HG03139 (cell line): Measurements from ENCODE around the gene DOCK1.

Source experiments
- ATAC-seq: cut with Tn5 transposase; IDR thresholded peaks from one replicate; pipeline ENCODE4 v1.9.1; 2021; ENCODE audit not compliant: unreplicated experiment

Gene DOCK1

DNA sequence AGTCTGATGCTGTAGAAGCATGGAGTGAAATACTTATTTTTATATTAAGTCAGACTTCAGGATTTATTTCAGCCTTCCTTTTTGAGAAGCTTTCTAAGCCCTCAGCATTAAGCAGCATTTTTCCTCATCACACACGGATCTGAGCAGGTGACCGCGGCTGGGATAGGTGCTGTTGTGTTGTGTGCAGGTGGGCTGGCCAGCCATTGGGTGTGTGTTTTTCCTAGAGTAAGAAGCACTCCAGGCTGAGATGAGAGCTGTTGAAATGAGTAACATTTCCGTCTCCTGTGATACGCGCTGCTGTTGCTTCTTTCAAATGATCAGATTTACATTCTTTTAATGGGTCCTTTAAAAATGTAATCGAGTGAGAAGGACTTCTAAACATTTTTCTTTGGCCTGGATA, 227.2 kb downstream of the DOCK1 start:
- ATAC-seq: no peak

DNA sequence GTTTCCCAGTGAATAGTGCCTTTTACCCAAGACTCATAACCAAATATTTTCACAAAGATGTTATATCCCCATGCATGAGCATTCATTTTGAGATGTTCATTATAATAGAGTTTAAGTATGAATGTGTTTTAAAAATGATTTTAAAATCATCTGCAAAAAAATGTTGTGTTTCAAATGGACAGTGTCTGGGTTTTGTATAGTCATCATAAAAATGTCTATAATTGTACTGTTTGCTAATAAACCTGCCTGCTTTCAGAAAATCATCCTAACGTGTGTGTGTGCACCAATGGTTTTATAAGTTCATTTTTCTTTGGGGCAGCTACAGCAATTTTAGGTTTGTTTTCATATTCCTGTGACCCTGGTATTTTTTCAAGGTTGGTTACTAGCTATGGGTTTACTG, 228.0 kb downstream of the DOCK1 start:
- no peak for ATAC-seq

DNA sequence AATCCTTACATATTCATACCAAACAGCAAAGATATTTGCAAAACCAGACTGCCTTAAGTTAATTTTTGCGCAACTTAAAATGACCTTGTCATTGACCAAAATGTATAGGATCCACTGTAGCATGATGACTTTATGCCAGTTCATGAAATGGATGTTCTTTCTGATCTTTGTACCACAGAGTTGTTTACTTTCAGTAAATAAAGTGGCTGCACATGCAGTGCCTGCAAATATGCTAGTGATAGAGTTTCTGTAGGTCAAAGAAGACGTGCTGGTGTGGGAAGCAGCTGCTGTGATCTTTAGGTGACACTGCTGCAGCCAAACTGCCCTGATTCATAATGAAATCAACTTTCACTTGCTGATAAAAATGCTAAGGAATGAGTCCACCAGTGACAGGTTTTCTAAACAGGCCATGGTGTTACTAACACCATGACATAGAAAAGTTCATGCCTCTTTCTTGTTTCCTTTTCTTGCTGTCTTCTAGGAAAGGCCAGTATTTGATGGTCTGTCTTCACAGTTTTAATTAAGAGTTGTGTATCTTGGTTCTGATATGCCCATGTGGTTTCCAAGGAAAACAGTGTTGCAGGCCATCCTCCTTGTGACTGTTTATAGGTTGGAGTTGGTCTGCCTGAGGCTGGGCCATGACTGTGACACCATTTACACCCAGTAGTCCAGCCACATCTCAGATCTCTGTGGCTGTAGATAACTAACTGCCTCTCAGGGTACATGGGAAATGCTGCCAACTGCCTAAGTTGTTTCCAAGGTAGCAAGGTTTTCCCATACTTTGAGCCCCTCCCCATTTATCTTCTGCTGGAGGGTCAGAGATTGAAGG, 228.7 kb downstream of the DOCK1 start:
- no peak for ATAC-seq

DNA sequence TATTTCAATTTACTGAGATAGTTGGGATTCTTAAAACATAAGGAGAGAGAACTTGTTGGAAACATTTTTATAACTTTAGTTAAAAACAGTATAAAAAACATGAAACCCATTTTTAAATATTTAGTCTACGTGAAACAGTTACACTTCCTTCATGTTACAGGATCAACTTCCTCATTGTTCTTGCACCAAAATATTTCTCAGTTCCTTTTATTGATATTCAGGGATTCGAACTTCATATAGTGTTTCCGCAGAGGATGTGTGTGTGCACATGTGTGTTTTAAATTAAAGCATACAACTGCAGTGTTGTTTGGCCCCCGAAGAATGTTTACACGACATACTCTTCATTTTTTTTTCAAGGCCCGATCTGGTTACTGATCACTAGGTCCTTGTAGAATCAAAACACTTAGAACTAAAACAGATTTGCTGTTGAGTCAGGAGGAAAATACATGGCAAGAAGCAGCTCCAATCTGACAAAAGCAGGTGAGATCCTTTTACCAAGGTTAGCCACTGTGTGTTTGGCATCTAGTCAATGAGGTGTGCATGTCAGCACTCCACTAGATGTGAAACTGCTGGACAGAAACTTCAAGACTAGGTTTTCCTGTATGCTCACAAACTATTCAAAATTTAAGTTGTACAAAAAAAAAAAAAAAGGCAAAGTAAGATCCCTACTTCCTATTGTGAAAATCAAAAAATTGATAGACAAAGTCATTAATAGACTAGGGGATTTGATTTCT, 230.8 kb downstream of the DOCK1 start:
- no peak for ATAC-seq

DNA sequence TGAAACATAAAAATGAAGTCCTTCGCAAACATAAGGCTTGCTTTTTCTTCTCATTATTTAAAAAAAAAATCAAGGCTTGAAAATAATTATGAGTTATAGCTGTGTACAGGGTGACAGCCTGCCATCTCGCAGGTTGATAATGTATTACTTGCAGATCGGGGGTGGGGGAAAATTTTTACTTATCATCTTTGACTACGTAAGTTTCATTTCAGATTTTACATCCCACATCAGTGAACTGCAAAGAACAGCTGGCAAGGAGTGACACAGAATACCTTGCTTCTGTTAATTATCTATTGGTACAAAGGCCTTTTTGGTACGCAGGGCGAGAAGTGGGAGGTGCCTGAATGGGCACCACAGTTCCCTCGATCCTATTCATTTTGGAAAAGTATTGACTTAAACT, 232.2 kb downstream of the DOCK1 start:
- ATAC-seq: no peak

DNA sequence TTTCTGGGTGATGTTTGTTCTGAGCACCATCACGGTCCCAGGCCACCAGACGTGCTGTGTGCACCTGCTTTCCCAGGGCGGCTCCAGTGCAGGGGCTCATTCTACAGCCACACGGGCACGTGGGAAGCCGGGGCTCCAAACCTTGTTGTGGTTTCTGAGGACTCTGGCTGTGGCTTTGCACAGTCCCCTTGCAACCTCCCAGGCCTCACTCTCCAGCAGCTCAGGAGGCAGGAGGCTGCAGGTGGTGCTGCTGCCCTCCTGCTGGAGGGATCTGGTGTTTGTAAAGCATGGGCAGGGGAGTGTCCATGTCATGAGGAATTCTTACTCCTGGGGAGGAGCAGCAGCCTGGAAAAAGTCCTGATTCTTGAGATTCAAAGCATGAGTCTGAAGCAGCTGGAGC, 236.9 kb downstream of the DOCK1 start:
- ATAC-seq: no peak

DNA sequence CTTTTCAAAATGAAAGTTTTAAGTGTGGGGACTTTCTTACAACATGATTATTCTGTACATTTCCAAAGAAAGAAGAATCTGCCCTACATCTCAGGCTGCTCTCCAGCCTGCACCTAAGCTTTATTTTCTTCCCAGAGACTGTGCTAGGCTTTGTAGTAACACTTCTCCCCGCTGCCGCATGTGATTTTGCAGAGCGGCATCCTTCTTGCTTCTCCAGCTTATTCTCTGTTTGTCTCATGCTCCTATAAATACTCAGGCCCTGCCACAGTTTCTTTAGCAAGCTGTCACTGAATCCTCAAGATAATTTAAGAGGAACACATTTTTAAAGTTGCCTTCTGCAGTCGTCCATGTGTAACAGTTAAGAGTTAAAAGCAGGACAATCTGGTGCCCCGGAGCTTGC, 237.6 kb downstream of the DOCK1 start:
- no peak for ATAC-seq

DNA sequence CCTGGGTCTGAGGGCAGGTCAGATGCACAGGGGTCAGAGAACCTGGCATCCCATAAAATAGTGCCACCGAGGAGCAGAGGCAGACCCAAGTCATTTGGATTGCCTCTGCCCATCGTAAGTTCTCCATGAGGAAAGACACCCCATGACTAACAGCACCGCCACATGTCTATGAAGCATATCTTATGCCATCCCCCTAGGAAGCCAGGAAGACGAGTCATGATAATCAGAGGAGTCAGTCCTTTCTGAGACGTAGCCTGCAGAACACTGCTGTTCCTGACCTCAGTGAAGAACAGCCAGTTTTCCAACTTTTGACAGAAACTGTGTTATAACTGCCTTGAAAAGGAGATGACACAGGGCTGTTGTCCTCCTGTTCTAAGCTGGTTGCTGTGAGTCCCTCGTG, 239.9 kb downstream of the DOCK1 start:
- ATAC-seq: no peak

DNA sequence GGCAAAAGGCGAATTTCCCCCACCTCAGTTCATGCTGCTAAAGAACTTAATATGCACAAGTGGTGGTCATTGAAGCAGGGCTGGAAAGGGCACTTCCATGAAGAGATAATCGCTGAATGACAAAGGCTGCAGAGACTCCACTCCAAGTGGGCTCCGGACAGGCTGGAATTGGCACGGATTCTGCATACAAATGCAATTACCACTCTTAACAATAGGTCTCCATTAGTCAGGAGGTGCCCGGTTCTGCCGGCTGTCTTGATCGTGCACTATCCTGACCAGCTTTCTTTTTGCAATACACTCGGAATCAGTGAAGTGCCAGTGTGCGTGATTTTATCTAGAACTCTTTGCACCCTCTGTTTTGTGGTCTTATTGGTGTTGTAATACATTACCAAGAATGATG, 241.4 kb downstream of the DOCK1 start:
- ATAC-seq: no peak

DNA sequence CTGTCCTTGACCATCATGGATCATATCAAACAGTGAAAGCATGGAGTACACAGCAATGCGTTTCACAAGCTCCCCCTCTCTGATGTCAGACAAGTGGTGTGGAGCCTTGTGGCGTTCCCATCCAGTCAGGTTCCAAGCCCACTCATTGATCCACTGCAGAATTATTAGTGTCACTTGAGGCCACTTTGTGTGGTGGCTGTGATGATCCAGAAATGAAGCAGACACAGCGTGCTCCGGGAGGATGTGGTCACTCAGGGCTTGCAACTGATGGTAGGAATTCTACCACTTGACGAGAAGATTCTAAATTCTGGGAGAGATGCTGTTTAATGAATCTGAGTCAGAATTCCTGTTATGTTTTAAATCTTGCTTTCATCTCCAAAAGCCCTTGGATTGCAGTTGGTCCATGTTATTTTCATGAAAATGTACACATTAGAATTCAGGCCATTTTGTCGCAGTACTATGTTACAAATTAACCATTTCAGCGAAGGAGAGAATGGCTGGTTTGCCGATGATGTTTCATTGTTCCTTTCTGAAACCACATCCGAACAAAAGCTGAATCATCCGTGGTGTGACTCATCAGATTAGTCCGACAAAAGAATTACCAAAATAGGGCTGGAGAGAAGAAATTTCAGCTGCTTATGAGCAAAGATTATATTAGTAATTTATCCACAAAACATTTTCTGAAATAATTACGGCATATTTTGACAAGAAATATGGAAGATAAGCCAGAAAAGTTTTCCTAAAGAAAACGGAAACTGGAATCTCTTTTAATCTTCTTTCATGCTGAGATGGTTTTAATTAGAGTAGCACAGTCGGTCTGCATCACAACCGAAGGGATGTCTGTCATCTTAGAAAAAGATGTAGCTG, 243.1 kb downstream of the DOCK1 start:
- ATAC-seq: no peak

DNA sequence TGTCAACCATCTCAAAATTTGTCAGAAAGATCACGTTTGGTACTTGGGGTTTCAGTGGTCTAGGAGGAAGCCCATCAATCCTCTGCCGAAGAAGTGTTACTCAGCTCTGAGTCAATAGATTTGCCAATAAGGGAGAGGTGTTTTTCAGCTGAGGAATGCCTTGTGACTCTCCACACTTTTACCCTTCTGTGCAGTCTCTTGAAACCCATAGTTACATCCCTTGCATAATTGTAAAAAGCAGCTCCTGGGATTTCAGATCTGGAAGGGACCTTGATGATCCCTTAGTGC, 243.6 kb downstream of the DOCK1 start:
- ATAC-seq: no peak

DNA sequence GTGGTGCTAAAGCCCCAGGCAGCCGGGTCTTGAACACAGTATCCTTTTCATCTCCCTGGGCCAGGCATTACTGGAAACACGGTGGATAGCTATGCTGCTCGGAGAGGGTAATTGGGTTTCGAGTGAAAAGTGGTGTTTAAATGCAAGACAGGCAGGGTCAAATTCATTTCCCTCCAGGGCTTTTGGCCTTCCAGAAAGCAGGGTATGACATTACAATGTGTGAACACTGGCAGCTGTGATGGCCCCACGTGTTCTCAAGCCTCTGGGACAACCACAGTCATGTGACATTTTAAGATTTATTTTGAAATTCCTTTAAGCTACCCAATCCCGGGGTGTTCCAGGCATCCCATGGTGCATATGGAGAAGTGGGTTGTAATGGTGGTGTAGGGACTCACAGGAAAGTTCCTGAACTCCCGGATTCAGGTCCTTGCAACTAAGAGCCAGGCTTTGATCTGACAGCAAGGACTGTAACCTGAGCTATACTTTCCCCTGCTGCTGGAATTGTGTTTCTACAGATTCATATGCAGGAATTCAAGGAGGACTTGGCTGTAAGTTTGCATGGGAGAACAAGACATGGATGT, 244.4 kb downstream of the DOCK1 start:
- ATAC-seq: no peak

DNA sequence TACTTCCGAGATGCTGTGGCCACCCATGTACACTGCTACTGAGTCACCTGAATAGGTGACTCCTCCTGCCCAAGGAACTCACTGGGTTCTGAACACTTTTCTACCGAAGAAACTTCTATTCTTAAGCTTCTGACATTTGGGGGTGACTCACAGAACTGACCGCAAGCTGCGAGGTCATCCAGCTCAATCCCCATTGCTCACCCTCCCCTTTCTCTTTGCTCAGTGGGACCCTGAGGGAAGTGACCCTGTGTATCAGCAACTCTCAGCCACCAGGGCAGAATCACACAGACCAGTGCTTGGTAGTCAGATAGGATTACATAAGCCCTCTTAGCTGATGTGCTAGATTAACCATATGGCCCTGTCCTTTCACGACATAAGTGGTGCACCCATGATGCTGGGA, 244.9 kb downstream of the DOCK1 start:
- ATAC-seq: no peak

DNA sequence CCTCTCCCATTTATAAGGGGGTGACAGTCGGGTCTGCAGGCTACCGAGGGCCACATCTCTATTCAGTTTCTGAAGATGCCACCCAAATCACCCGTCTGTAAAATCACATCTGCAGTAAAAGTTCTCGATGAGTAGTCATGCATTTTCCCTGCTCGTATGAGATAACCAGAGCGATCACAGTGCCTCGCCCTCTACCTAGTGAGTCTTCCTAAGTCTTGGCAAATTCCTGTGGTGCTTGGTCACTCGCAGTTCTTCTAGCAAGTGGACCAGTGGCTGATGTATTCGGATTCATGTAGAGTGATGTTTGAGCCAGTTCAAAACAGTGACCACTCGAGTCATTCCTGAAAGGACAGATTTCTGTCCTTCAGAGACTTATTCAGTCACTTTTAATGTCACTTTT, 246.3 kb downstream of the DOCK1 start:
- ATAC-seq: no peak

DNA sequence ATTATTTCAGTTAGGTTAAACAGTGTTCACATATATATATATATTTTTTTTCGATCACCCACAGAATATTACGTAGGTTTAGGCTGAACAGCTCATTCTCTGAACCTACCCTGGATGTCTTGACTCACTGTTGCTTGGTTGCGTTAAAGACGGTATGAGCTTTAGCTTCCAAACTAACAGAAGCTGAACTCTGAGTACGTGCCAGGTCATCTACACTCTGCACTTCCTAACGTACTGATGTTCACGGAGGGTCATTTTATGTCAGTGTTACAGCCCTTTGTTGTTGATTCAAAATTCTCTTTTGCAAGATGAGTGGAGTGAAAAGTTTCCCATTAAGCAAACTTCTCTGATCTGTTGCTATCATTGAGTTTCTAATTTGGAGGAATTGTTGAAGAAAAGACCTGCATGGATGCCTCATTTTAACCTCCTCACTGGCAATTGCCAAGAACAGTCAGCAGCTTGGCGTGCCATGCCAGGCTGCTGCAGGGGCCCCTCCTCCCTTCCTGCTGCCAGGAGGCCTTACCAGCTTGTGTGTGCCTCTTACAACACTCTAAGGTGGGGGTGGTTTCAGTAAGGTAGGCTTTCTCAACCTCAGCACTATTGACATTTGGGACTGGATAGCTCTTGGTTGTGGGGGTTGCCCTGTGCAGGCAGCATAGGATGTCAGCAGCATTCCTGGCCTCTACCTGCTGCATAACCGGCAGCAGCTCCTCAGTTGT, 246.9 kb downstream of the DOCK1 start:
- no peak for ATAC-seq

DNA sequence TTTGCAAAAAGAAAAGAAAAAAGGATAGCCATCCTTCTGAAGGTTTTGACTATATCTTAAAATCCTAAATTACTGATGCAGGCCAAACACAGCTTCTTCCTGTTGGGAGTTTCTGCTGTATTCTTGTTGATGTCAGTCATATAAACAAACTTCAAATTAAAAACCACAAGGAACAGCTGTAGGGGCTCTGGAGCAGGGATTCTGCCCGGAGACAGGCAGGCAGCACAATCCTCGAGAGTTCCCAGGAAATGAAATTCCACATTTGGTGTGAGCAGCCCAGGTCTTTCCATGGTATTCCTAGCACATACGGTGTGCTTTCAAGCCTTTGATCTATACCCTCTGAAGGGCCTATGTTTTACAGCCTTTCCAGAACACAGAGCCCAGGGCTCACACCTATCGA, 248.0 kb downstream of the DOCK1 start:
- no peak for ATAC-seq

DNA sequence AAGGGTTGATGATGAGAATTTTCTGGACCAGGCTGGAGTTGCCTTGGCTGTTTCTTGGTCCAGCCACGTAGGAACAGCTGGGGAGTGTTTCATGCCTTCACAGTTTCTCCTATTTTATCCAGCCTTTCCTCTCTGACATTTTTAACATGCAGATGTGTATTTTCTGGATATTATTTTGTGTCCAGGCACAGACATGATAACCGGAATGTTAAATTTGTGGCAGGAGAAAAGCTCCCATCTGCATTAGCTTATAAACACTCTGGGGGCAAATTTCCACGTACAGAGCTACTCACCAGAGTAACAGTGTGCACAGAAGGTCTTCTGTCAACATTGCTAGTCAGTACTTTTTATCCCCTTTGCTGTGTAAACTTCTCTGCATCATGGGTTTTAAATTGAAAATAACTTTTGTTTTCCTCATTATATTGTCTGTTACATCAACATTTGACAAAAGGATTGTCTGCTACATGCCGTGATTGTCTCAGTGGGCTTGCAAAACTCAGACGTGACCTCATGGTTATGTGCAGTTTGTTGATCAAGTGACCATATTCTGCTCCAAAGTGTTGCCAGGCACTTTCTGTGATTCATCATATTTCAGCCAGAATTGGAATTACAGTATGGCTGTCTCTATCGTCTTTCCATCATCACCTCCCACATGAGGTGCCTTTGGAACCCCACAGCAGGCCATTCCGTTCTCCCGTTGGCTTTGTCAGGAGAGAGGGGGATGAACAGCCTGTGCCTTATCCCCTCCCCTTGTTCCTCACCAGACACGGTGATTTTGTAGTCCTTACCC, 249.8 kb downstream of the DOCK1 start:
- ATAC-seq: no peak

DNA sequence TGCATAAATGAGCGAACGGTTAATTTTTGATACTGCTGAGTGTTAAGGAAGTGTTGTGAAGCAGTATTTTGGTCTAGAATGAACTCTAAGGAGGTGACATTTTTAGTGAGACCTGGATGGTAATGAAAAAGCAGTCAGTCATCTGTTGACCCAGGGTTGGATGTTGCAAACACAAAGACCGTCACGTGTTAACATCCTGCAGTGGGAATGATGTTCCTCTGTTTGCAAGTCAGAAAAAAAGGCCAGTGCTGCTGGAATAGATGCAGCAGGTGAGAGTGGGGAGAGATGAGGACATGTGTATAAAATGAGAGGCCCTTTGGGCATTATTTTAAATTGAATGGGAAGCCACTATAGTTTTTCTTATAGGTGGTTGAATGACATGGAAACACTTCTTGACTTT, 251.9 kb downstream of the DOCK1 start:
- ATAC-seq: no peak

DNA sequence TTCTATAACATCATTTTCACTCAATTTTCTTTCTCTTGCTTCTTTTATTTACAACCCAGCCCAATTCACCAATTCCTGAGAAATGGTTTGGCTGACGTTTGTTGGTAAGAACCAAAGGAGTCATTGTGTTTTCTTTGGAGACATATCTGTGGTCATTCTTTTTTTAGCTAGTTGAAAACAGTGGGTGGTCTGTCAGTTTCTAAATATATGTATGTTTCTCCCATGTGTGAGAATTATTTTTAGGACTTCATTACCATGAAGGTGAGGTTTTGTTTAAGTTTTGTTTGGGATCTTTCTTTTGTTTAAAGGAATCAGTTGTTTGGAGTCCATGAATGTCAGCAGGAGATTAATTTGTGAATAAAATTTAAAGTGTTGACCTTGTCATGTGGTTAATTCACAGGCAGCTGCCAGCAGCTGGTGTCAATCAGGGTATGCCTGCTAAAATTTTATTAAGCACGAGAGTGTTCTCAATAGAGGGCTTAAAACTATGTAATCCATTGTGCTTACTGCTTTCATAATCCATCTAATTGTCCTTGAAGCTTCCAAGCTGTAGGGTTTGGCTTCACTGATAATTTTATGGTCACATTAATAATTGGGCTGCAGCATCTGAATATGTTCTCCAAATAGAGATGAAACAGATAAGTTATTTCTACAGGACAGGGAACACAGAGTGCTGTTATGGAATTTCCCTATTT, 252.4 kb downstream of the DOCK1 start:
- no peak for ATAC-seq

DNA sequence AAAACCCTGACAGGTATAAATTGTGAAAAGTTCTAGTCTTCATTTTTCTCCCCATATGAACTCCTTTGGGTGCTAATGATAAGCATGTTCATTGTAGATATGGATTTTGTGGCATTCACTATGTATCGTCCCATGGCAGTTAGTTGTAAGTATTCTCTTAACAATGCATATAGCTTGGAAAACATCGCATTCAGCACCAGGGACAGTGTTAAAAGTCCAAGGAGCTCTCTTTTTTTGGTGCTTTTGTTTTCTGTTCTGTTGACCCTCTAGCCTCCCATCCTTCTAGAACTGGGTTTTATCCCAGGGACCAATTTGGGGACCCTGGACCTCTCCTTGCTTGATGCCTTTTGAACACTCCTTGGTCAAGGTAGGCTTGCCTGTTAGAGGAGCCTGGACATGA, 253.4 kb downstream of the DOCK1 start:
- no peak for ATAC-seq
